ENCODE measurements around the gene NFATC1.

The NFATC1 gene

DNA sequence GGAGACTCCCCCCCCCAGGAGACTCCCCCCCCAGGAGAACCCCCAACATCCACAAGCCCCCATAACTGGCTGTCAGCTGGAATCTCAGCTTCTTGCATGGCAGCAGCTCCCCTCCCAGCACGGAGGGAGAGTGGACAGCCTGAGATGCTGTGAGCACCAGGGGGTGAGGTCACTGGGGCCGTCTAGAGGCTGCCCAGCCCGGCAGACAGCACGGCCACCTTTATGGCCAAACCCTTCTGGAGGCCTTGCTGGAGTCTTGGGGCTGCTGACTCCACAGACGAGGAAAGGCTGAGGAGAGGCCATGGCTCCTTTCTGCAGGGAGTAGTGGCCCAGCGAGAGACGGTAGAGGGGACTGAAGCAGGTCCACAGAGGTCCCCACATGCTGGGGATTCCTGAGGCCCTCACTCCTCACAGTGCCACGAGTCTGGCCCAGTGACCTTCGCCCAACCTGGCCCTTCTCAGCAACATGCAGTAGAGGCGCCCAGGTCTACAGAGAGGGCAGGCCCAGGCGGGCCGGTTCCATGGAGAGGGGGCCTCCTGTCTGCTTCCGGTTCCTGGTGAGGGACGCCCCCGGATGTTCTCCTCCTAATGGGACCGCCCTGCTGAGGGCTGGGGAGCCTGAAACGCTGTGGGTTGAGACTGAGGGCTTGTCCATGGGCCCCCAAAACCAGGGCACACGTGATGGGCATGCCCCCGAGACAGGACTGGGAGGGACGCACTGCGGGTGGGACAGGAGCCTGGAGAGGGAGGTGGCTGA lies 161.3 kb downstream of the NFATC1 start:
- ATAC-seq = peak; percentile 27

GRCh38 chr18:79558196-79558932 lies 162.6 kb downstream of the NFATC1 start:
- no peak for TF ChIP-seq ZNF565 (CRISPR knock-in tag; conservative IDR thresholded peaks at IDR 0.05; ENCODE audit: low read depth)
- no peak for TF ChIP-seq TOX (CRISPR knock-in tag; IDR thresholded peaks at IDR 0.05; ENCODE audit: borderline replicate concordance)
- no peak for TF ChIP-seq PPARA (CRISPR knock-in tag; IDR thresholded peaks at IDR 0.05; ENCODE audit: borderline replicate concordance)
- TF ChIP-seq ZC3H10 (CRISPR knock-in tag; IDR thresholded peaks at IDR 0.05) = no peak
- no peak for TF ChIP-seq CSDC2 (CRISPR knock-in tag; IDR thresholded peaks at IDR 0.05)
- no peak for TF ChIP-seq ESRRG (CRISPR knock-in tag; IDR thresholded peaks at IDR 0.05)
- no peak for TF ChIP-seq TSHZ2 (CRISPR knock-in tag; IDR thresholded peaks at IDR 0.05)
- no peak for TF ChIP-seq ZFP30 (CRISPR knock-in tag; IDR thresholded peaks at IDR 0.05)
- 0 out of 3 replicates have a peak, but pooled peaks have one; percentile 23 for ATAC-seq

More for the DNA sequence above, 161.3 kb downstream of the NFATC1 start:
- TF ChIP-seq BACH2 (CRISPR knock-in tag; IDR thresholded peaks at IDR 0.05; ENCODE audit: borderline replicate concordance) (no peak), ISL1 (CRISPR knock-in tag; IDR thresholded peaks at IDR 0.05) (no peak), ZFP3 (CRISPR knock-in tag; IDR thresholded peaks at IDR 0.05) (no peak), PATZ1 (CRISPR knock-in tag; IDR thresholded peaks at IDR 0.05; ENCODE audit: borderline replicate concordance) (no peak), ZFP30 (CRISPR knock-in tag; IDR thresholded peaks at IDR 0.05) (no peak), ARNTL (CRISPR knock-in tag; IDR thresholded peaks at IDR 0.05; ENCODE audit: borderline replicate concordance, low read depth) (no peak), ZNF565 (CRISPR knock-in tag; conservative IDR thresholded peaks at IDR 0.05; ENCODE audit: low read depth) (no peak), TCF4 (CRISPR knock-in tag; IDR thresholded peaks at IDR 0.05; ENCODE audit: borderline replicate concordance) (no peak), GLIS3 (CRISPR knock-in tag; IDR thresholded peaks at IDR 0.05) (no peak), RARB (CRISPR knock-in tag; IDR thresholded peaks at IDR 0.05) (no peak), CREB5 (CRISPR knock-in tag; IDR thresholded peaks at IDR 0.05; ENCODE audit: low read depth) (no peak)
- TF ChIP-seq, protein P1, sequence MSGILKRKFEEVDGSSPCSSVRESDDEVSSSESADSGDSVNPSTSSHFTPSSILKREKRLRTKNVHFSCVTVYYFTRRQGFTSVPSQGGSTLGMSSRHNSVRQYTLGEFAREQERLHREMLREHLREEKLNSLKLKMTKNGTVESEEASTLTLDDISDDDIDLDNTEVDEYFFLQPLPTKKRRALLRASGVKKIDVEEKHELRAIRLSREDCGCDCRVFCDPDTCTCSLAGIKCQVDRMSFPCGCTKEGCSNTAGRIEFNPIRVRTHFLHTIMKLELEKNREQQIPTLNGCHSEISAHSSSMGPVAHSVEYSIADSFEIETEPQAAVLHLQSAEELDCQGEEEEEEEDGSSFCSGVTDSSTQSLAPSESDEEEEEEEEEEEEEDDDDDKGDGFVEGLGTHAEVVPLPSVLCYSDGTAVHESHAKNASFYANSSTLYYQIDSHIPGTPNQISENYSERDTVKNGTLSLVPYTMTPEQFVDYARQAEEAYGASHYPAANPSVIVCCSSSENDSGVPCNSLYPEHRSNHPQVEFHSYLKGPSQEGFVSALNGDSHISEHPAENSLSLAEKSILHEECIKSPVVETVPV (CRISPR knock-in tag; IDR thresholded peaks at IDR 0.05) = no peak

- TF ChIP-seq GLIS3 (CRISPR knock-in tag; IDR thresholded peaks at IDR 0.05) (no peak), PPARA (CRISPR knock-in tag; IDR thresholded peaks at IDR 0.05; ENCODE audit: borderline replicate concordance) (no peak), TCF4 (CRISPR knock-in tag; IDR thresholded peaks at IDR 0.05; ENCODE audit: borderline replicate concordance) (no peak), ZFP3 (CRISPR knock-in tag; IDR thresholded peaks at IDR 0.05) (no peak), BACH2 (CRISPR knock-in tag; IDR thresholded peaks at IDR 0.05; ENCODE audit: borderline replicate concordance) (no peak), ARNTL (CRISPR knock-in tag; IDR thresholded peaks at IDR 0.05; ENCODE audit: borderline replicate concordance, low read depth) (no peak), ZC3H10 (CRISPR knock-in tag; IDR thresholded peaks at IDR 0.05) (no peak)
- TF ChIP-seq, protein P1 (CRISPR knock-in tag; IDR thresholded peaks at IDR 0.05) = no peak
- no peak for ATAC-seq
Observed at GRCh38 chr18:79558933-79559416, 163.2 kb downstream of the NFATC1 start.
